Spleen (tissue), 13 donors: ENCODE results near the gene SCUBE2. TPM values are rescaled to one million over a fixed set of nuclear protein-coding genes. Genes with fewer than 3 reads are reported as not detected.

Source experiments
- DNase-seq: peaks from one replicate; pipeline ENCODE4 v3.0.0-alpha.2; 2020
- H3K27ac ChIP-seq, 8 donors: fragments of 200-600 bp; sonication (generic) in 7 of 8; 1 replicate in 4 of 8; 2 replicates in 4 of 8; pipeline versions ENCODE4 v1.5.0 to v1.8.0; 2016 to 2021; ENCODE audit warnings: inconsistent platforms in 4 of 8, mild to moderate bottlenecking in 4 of 8, moderate library complexity in 1 of 8
- H3K27me3 ChIP-seq, 7 donors: fragments of 200-600 bp; sonication (generic) in 6 of 7; replicated peaks in 1 of 7; 1 replicate in 4 of 7; 2 replicates in 3 of 7; pipeline versions ENCODE4 v1.5.0 to v1.8.0; 2016 to 2021; ENCODE audit warnings: inconsistent platforms in 3 of 7, mild to moderate bottlenecking in 1 of 7
- H3K36me3 ChIP-seq, 6 donors: fragments of 200-600 bp; sonication (generic) in 5 of 6; 1 replicate in 4 of 6; 2 replicates in 2 of 6; pipeline versions ENCODE4 v1.5.0 to v1.8.0; 2016 to 2021; ENCODE audit warnings: inconsistent platforms in 2 of 6
- H3K4me1 ChIP-seq, 6 donors: fragments of 200-600 bp; sonication (generic) in 5 of 6; 1 replicate in 3 of 6; 2 replicates in 3 of 6; pipeline versions ENCODE4 v1.5.0 to v1.8.0; 2016 to 2021; ENCODE audit warnings: inconsistent platforms in 3 of 6
- H3K4me3 ChIP-seq, 8 donors: fragments of 200-600 bp; sonication (generic) in 7 of 8; 1 replicate in 4 of 8; 2 replicates in 4 of 8; pipeline versions ENCODE4 v1.5.0 to v1.8.0; 2016 to 2021; ENCODE audit warnings: inconsistent platforms in 4 of 8, mild to moderate bottlenecking in 4 of 8, moderate library complexity in 2 of 8
- H3K9me3 ChIP-seq, 8 donors: fragments of 200-600 bp; sonication (generic) in 7 of 8; 1 replicate in 4 of 8; 2 replicates in 4 of 8; pipeline versions ENCODE4 v1.5.0 to v1.8.0; 2016 to 2021; ENCODE audit warnings: inconsistent platforms in 4 of 8
- POLR2A ChIP-seq, 3 donors: fragments of 450-650 bp; IDR thresholded peaks; one replicate each; pipeline ENCODE4 v1.5.1; 2017; ENCODE audit warnings: antibody characterized with exemption in 3 of 3, mild to moderate bottlenecking in 1 of 3
- POLR2AphosphoS5 ChIP-seq, 3 donors: sonication (generic); formaldehyde crosslinking; IDR thresholded peaks; one replicate each; pipeline ENCODE4 v1.5.1; 2017; ENCODE audit warnings: antibody characterized with exemption in 3 of 3
- WGBS, 5 donors: extraction: QIAGEN DNeasy Blood & Tissue Kit in 3 of 5; methylation state at CpG; one replicate each; pipeline versions ENCODE4 v1.1.5 to v1.1.7; 2013 to 2018; 5-methylcytosine and 5-hydroxymethylcytosine counted together
- intact Hi-C: fragments of 100-400 bp; cut with DNase I; formaldehyde crosslinking; loops from one replicate; pipeline ENCODE4 v1.15.0; 2023; ENCODE audit warnings: low total_unique reads
- long read RNA-seq, 2 donors: transcript quantifications; one replicate each; lab custom pipeline, GENCODE V29; 2026
- polyA plus RNA-seq, 3 donors: library from polyadenylated mRNA; stranded (reverse); fragments of 200-250 nt; gene quantifications; one replicate each; pipeline ENCODE4 v1.2.1, GENCODE V29; 2013
- total RNA-seq, 7 donors: library from RNA; depleted of rRNA in 3 of 7; stranded (reverse); fragments of >200 nt in 3 of 7; fragmentation: NEBNext Ultra II Directional in 4 of 7; extraction: Animal tissue kit (Norgen Biotek cat#: 25700) in 4 of 7; gene quantifications; one replicate each; pipeline versions ENCODE4 v1.1.0 to v1.2.1, GENCODE V29; 2016 to 2021
- TF ChIP-seq, protein P1 (sequence below), 11 experiments: fragments of 200-600 bp in 7 of 11; fragments of 450-650 bp in 4 of 11; sonication (generic) in 4 of 11; IDR thresholded peaks in 8 of 11; conservative IDR thresholded peaks in 3 of 11; 1 replicate in 7 of 11; 2 replicates in 4 of 11; pipeline versions ENCODE4 v1.4.0 to v1.8.0; 2016 to 2021; ENCODE audit warnings: antibody characterized with exemption in 11 of 11, inconsistent platforms in 4 of 11, mild to moderate bottlenecking in 1 of 11
- donor health status: healthy with polysubstance abuse.
- donor health status: DM: no; HTN: no; CAD: no; lungs with moderate emphysema.
- donor health status: DM: no; HTN: no; CAD: no.
- donor health status: Bipolar disorder and iron deficiency.
- donor health status: healthy.
- donor health status: DM: no; HTN: no; CAD: no.
- donor health status: DM: yes; HTN: yes; CAD: no.

Gene SCUBE2
- total RNA-seq (10 to 100 TPM in 4 of 7 donors, 1 to 10 TPM in 3; 4.8 to 28.6 (median 10.5) TPM), polyA plus RNA-seq (1 to 10 TPM; 2.4 to 5.5 (median 3.0) TPM)
- long read RNA-seq, donor 1, partial matches to known transcripts, result 0 of 1 reads
- long read RNA-seq, donor 1, other reads (novel, unspliced or antisense), result 0 of 1 reads
- long read RNA-seq, donor 2, result 0 reads

DNA sequence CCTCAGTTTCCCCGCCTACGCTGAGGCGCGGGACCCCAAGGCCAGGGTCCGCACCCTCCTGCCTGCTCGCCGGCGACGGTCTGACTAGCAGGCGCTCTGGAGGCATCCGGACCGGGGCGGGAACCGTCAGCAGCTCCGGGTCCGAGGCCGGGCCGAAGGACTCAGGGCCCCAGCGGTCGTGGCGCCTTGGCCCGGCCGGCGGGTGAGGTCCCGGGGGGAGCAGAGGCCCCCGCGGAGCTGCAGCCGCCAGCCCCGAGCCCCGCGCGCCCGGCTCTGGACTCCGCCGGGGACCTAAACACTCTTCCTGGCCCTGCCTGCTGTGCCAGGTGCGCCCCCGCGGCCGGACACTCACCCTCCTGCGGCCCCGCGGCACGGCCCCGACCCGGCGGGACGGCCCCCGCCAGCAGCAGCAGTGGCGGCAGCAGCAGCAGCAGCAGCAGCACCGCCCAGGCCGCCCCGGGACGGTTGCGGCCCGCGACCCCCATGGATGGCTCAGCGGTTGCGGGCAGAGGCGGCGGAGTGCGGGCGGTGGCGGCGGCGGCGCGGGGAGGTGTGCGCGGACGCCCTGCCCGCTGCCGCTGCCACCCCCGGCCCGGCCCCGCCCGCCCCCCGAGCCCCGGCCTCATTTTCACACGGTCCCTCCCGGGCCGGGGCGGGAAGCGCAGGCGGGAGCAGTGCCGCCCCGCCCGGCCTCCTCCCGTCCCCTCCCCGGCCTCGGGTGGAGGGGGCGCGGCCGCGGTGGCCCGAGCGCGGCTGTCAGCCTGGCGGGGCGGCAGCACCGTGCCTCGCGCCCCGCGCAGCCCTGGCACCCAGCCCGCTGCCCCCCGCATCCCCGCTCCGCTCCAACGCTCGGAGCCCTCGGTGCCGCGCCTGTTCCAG, at the start of gene SCUBE2:
TSS of gene SCUBE2 (minus strand) at position 556 of the 879 bp plus-strand sequence. CDS start at position 485, 71 bp downstream.
- DNase-seq, result peak; percentile 71
- peak in 1 of 3 donors; percentile 17 for TF ChIP-seq POLR2AphosphoS5 (IDR thresholded peaks at IDR 0.05)
- TF ChIP-seq, protein P1, sequence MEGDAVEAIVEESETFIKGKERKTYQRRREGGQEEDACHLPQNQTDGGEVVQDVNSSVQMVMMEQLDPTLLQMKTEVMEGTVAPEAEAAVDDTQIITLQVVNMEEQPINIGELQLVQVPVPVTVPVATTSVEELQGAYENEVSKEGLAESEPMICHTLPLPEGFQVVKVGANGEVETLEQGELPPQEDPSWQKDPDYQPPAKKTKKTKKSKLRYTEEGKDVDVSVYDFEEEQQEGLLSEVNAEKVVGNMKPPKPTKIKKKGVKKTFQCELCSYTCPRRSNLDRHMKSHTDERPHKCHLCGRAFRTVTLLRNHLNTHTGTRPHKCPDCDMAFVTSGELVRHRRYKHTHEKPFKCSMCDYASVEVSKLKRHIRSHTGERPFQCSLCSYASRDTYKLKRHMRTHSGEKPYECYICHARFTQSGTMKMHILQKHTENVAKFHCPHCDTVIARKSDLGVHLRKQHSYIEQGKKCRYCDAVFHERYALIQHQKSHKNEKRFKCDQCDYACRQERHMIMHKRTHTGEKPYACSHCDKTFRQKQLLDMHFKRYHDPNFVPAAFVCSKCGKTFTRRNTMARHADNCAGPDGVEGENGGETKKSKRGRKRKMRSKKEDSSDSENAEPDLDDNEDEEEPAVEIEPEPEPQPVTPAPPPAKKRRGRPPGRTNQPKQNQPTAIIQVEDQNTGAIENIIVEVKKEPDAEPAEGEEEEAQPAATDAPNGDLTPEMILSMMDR (IDR thresholded peaks at IDR 0.05 in 8 of 11, conservative IDR thresholded peaks at IDR 0.05 in 3 of 11), result no peak
- WGBS, 5 donors, result 0 to 10% (median 2%) methylated on average over 26 to 113 of the region's 113 CpGs
- Histone ChIP-seq H3K4me3 (peak within 1 kb of the TSS; percentile 30 to 70 (median 46)), H3K4me1 (peaks cover 0 to 16% (median 11%) of the 10 kb centered on the region in 6 donors), H3K27ac (peak within 1 kb of the TSS in 2 of 8 donors; percentile 20 to 23), H3K9me3 (no peaks in the 10 kb centered on the region), H3K27me3 (peaks cover 0 to 70% (median 19%) of the 10 kb centered on the region in 7 donors), H3K36me3 (no peaks in the 10 kb centered on the region)
- intact Hi-C loops, result no loop called here

DNA sequence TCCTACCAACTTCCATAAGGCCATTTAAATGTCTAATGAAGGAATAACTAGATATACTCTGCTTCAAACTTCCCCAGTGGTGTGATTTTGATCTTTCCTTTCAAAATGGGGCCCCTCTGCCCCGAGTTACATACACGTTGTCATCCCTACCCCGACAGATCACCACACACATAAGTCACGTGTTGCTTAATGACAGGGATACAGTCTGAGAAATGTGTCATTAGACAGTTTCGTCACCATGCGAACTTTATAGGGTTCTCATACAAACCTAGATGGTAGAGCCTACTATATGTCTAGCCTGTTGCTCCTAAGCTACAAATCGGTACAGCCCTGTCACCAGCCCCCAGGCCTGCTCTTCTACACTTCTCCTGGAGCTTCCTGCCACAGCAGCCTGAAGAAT, 49.8 kb upstream of the SCUBE2 start:
- TF ChIP-seq POLR2A (IDR thresholded peaks at IDR 0.05), result no peak
- TF ChIP-seq, protein P1 (IDR thresholded peaks at IDR 0.05 in 8 of 11, conservative IDR thresholded peaks at IDR 0.05 in 3 of 11), result no peak
- TF ChIP-seq POLR2AphosphoS5 (IDR thresholded peaks at IDR 0.05), result no peak
- no peak overlapping the region for H3K4me3 ChIP-seq
- peaks cover 3 to 36% (median 20%) of the 10 kb centered on the region in 6 donors for H3K4me1 ChIP-seq
- H3K9me3 ChIP-seq, result no peaks in the 10 kb centered on the region
- no peak overlapping the region for H3K27ac ChIP-seq
- no peak for DNase-seq
- WGBS, 5 donors, result 80 to 93% (median 83%) methylated on average over 7 of the region's 7 CpGs
- no peaks in the 10 kb centered on the region for H3K27me3 ChIP-seq
- intact Hi-C loops, result no loop called here
- H3K36me3 ChIP-seq, result peaks cover 0 to 98% (median 70%) of the 10 kb centered on the region in 6 donors

DNA sequence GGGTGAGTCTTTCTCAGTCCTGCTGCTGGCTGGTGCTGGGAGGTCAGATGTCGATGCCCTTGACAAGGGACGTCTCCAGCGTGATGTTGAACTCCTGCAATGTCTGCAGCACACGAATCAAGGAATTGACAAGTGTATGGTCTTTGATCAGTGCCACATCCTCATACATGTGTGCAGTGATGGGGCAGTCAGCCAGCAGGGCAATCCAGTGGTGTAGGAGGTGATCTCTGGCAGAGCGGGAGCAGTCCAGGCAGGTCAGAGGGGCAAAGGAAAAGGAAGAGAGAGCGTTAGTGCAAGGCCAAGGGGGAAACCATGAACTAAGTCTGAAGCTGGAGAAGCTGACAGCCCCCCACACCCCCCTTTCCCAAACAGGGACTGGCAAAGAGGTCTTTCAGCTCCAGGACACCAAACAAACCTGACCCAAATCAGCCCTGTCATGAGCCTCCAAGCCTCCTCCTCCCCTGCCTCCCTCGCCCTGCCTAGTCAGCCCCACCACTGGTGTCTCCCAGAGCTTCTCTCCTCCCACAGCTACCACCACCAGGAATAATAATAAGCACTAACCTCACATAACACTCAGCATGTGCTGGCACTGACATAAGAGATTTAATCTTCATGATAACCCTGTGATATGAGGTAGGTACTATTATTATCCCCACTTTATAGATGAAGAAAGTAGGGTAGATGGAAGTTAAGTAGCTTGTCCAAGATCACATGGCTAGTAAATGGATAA, 48.4 kb upstream of the SCUBE2 start:
- TF ChIP-seq POLR2A (IDR thresholded peaks at IDR 0.05), result no peak
- no peak for TF ChIP-seq POLR2AphosphoS5 (IDR thresholded peaks at IDR 0.05)
- TF ChIP-seq, protein P1 (IDR thresholded peaks at IDR 0.05 in 8 of 11, conservative IDR thresholded peaks at IDR 0.05 in 3 of 11), result no peak
- 61 to 83% (median 77%) methylated on average over 7 of the region's 7 CpGs for WGBS, 5 donors
- Histone ChIP-seq H3K4me3 (no peak overlapping the region), H3K36me3 (peaks cover 0 to 97% (median 57%) of the 10 kb centered on the region in 6 donors), H3K9me3 (no peaks in the 10 kb centered on the region), H3K27me3 (no peaks in the 10 kb centered on the region), H3K27ac (peak overlapping the region in 5 of 8 donors; percentile 25 to 53 (median 38)), H3K4me1 (peaks cover 3 to 36% (median 20%) of the 10 kb centered on the region in 6 donors)
- intact Hi-C loops, result loop anchor here (5.0 kb wide), 1 partner anchor 122 kb away; no protein-coding TSS in a partner anchor
- DNase-seq, result no peak
